ENCODE results near the gene WNT7B.
A peak's percentile ranks its signal among the peaks of the same experiment; 100 is the strongest.

The WNT7B gene

GRCh38 chr22:45974498-45974897, 2.5 kb downstream of the WNT7B start:
- no peak for DNase-seq

DNA sequence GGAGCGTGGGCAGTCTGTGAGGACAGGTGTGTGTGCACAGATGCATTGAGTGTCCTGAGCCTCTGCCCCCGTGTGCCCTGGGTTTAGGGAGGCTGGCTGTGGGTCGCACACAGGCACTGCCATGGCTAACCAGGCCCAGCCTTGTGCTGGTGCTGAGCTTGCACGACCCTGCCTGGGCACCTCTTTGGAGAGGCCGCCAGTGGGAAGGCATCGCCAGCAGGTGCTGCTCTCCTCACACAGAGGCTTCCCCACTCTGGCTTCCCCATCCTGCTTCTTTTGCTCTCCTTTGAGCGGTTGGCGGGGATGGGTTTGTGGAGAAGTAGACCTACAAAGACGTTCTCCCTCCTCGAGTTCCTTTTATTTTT, 4.1 kb downstream of the WNT7B start:
- no peak for DNase-seq

DNA sequence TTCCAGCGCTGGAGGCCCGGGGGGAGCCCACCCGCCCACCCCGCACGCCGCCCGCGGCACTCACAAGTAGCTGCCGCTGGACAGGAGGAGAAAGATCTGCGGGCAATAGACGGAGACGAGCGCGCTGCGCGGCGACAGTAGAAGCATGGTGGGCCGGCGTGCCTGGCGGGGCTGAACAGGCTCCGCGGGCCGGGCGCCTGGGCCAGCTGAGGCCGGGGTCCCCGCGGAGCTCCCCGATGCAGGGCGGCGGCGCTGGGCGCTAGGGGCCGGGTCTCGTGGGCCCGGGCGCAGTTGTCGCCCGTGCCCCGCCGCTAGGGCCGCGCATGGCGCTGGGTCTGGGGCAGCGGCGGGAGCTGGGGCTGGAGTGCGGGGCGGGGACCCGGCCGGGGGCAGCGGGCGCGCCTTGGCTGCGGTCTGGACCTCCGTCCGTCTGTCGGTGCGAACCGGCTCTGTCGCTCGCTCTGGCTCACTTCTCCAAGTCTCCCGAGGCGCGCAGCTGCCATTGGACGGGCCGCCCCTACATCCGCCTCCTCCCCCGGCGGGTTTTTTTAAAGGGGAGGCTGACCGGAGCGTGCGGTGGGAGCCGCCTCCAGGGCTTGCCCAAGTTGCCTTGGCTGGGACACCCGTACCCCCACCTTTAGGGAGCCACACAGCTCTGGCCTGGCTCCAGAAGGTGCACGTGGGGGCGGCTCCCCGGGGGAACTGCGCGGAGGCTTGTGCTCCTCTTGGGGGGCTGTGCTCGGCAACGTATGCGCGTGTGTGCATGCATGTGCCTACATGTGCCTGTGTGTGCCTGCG, 4.7 kb downstream of the WNT7B start:
- peak in 2 of 56 donors; percentile 7 to 27 for DNase-seq

- DNase-seq: no peak
Observed at GRCh38 chr22:45971408-45972028, 5.4 kb downstream of the WNT7B start.

DNA sequence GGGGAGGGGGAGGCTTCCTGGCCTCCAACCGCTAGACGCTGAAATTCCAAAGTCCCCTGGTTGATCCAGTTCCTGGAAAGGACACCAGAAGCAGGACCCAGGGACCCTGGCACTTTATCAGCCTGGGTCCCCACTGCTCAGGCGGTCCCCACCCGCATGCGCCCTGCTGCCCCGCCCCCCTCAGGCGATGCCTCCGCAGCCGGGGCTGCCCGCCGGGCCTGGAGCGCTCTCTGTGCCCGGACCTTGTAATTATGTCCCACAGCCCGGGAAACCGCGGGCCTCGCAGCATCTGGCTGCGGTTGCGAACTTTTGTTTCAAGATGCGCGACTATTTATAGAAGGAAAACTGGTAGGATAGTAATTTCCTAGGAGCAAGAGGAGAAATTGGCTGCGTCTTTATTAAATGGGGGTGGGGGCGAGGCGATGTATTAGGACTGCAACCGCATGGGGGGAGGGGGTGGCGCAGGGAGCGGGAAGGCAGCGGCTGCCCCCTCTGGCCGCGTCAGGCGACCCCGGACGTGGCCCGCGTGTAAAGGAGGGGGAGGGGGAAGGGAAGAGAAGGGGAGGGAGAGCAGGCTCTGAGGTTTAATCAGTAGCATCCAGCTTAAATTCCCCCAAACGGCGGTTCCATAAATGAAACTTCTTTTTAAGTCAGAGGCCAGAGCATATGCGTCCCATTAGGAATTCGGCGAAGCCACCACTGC, 6.1 kb downstream of the WNT7B start:
- peak in 2 of 56 donors; percentile 6 to 43 for DNase-seq

DNA sequence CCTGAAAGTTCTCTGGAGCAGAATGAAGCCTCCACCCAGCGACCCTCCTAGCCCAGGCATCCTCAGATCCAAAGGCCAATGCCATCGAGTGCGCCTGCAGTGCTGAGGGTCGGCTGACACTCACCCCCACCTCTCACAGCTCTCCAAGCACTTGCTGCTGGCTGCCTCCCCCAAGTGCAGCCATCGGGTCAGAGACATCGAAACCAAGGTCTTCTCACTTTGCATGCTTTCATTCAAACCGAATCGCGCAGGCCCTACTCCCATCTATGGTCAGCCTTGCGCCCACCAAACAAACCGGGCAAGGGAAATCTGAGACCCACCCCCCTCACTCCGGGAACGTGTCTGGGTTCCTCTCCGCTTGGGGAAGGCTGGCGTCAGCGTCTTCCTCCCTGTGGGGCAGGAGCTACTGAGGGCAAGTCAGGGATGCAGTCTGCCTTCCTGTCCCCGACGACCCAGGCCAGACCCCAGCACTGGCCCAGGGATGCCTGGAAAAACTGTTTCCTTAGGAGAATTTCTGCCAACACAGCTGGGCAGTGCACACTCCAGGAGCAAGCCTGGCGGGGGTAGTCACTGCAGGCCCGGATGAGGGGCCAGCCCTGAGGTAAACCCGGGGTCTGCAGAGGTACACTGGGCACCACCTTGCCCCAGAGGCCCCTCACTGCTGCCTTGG, 7.0 kb downstream of the WNT7B start:
- no peak for DNase-seq

GRCh38 chr22:45969414-45969799, 7.6 kb downstream of the WNT7B start:
- DNase-seq: no peak

DNA sequence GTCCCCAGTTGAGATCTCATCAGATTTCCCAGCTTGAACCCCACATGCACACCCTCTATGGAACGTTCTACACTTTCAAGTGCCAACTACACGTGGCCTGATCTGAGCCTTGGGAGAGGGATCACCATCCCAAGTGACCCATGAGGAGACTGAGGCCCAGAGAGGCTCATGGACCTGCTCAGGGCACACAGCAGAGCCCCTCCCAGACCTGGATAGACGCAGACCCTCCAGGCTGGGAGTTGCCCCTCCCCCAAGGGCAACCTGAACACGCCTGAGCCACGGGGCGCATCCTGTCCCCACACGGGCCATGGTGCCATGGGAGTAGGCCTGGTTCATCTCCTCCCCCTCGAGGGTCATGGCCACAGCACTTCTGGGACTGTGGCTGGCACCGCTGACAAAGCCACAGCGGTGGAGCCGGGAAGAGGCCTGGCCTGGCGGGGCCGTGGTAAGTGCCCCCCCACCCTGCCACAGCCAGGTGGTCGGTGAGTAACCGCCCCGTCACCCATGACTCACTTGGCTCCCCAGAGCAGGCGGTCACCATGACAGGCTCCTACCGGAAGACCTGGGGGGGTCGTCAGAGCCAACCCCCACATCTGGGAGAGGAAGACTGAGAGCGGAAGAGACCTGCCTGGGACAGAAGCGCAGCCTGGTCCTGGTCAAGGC, 8.1 kb downstream of the WNT7B start:
- no peak for DNase-seq

- no peak for DNase-seq
Observed at GRCh38 chr22:45968003-45968650, 8.8 kb downstream of the WNT7B start.

DNA sequence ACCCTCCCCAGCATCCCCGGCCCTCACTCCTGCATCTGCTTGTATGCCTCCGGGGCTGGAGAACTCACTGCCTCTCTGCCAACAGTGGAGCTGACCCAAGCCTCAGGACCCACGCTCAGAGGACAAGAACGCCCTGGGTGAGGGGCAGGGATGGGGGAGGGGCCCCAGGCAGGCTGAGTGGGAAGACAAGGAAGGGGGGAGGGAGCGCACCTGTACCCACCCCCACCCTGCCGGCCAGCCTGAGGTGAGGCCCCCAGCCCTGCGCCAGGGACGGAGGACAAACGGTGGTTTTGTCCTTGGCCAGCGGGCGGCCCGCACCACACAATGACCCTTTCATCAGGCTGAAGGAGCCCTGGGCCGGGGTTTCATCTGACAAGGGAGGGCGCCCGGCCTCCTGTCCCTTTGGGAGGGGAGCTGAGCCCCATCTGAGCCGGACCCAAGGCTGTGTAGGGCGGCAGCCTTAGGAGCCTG, 10.0 kb downstream of the WNT7B start:
- DNase-seq: peak in 5 of 56 donors; percentile 6 to 27 (median 10)

- DNase-seq: peak in 2 of 56 donors; percentile 10 to 14
Observed at GRCh38 chr22:45966320-45966894, 10.6 kb downstream of the WNT7B start.

GRCh38 chr22:45965563-45965962, 11.4 kb downstream of the WNT7B start:
- DNase-seq: no peak

- DNase-seq: no peak
Observed at GRCh38 chr22:45964926-45965527, 11.9 kb downstream of the WNT7B start.

DNA sequence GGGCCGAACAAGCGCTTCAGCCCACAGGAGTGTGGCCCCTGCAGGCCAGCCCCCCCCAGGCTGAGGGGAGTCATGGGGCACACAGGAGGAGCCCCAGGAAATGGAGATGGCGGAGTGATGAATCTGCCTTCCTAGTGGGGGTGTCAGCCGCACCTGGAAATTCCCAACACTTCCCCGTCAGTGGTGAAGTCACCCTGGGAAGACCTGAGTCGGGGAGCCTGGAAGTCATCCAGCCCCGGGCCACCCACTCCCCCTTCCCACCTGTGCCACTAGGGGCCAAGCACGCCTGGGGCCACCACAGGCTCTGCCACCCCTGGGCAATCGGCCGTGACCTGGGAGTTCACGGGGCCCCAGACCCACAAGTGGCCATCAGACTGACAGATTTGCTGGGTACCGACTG, 12.6 kb downstream of the WNT7B start:
- no peak for DNase-seq

DNA sequence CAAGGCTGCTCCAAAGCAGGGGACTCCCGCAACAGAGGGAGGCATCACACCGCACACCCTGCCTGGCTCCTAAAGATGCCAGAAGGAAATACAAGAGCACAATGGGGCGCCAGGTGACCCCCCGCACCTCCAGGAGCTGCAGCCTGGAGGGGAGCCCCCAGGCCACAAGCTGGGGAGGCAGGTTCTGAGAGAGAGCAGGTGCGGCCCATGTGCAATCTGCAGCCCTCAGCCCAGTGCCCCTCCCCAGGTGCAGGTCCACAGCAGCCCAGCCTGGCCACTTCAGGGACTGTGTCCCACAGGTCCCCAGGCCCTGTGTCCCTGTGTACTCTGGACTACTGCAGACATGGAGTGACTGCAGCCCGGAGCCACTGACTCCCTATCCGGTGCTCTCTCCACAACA, 13.1 kb downstream of the WNT7B start:
- DNase-seq: no peak

DNA sequence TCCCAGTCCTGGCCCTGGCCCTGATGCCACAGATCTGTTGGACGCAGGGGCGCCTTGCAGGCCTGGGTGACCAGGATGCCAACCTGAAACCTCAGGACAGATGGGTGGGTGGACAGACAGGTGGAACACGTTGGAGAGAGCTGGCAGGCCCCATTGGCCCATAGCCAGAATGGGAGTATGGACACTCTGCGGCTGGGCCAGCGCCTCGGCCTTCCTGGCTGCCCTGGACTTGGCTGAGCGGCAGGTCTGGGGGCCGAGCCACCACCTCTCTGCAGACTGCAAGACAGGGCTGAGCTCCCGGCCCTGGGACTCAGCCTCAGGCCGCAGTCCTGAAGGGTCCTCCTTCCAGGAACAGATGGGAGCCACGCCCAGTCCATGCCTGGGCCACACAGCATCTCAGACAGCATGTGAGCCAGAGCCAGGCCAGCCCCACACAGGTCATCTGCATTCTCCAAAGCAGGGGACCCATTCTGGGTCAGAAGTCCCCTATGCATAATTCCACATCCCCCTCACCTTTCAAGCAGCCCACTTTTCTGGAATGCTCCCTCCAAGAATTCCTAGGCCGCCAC, 14.1 kb downstream of the WNT7B start:
- no peak for DNase-seq

GRCh38 chr22:45962434-45962718, 14.6 kb downstream of the WNT7B start:
- DNase-seq: no peak

GRCh38 chr22:45961679-45962433, 15.1 kb downstream of the WNT7B start:
- DNase-seq: no peak

Data from nucleus accumbens (tissue), 56 donors.